Tibial artery (tissue), 4 donors: ENCODE results near the gene TDRD5.

Source experiments
- DNase-seq, 2 donors: peaks; one replicate each; pipeline ENCODE4 v3.0.0-alpha.2; 2019
- H3K27ac ChIP-seq, 2 donors: fragments of 200-600 bp; sonication (generic) in 1 of 2; 1 replicate in 1 of 2; 2 replicates in 1 of 2; pipeline ENCODE4 v1.5.1; 2018 to 2019; ENCODE audit warnings: mild to moderate bottlenecking in 1 of 2
- H3K27me3 ChIP-seq, 2 donors: fragments of 200-600 bp; sonication (generic) in 1 of 2; one replicate each; pipeline versions ENCODE4 v1.5.1 to v1.6.0; 2016 to 2019
- H3K36me3 ChIP-seq, 3 donors: fragments of 200-600 bp; sonication (generic) in 2 of 3; one replicate each; pipeline ENCODE4 v1.5.1; 2016 to 2019; ENCODE audit warnings: mild to moderate bottlenecking in 2 of 3
- H3K4me1 ChIP-seq, 4 donors: fragments of 200-600 bp; sonication (generic) in 2 of 4; 1 replicate in 3 of 4; 2 replicates in 1 of 4; pipeline ENCODE4 v1.5.1; 2016 to 2019
- H3K4me3 ChIP-seq, 2 donors: fragments of 200-600 bp; sonication (generic) in 1 of 2; 1 replicate in 1 of 2; 2 replicates in 1 of 2; pipeline ENCODE4 v1.5.1; 2018 to 2019; ENCODE audit warnings: mild to moderate bottlenecking in 2 of 2
- H3K9me3 ChIP-seq, 3 donors: fragments of 200-600 bp; sonication (generic) in 1 of 3; one replicate each; pipeline ENCODE4 v1.5.1; 2016 to 2019
- intact Hi-C: fragments of 100-400 bp; cut with DNase I; formaldehyde crosslinking; loops from one replicate; pipeline ENCODE4 v1.15.0; 2023; ENCODE audit warnings: low total_unique reads
- TF ChIP-seq, protein P1 (sequence below), 2 experiments: fragments of 200-600 bp in 1 of 2; fragments of 450-650 bp in 1 of 2; IDR thresholded peaks; one replicate each; pipeline ENCODE4 v1.5.1; 2017 to 2019; ENCODE audit warnings: antibody characterized with exemption in 2 of 2, mild to moderate bottlenecking in 1 of 2, moderate library complexity in 1 of 2

TDRD5 gene

DNA sequence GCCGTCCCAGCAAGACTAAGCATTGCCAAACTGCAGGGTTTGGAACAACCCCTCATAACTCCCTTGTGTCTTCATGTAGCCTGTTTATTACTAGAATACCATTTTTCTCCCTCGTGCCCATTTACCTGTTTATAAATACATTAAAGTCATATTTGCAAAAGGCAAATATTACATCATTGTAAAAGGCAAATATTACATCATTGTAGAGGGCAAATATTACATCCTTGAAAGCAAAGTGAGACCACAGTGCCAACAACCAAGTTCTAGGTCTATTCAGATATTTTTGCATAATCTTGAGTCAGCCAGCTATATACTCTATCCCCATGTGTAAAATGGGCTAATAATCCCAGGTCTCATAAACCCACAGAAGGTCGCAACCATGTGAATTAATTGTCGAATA is 140.0 kb downstream of the TDRD5 start:
- peaks cover 0 to 3% of the 10 kb centered on the region in 2 donors for H3K27me3 ChIP-seq
- DNase-seq: no peak
- no peaks in the 10 kb centered on the region for H3K36me3 ChIP-seq
- H3K4me3 ChIP-seq: no peak overlapping the region
- intact Hi-C loops: no loop called here
- no peaks in the 10 kb centered on the region for H3K9me3 ChIP-seq
- TF ChIP-seq, protein P1, sequence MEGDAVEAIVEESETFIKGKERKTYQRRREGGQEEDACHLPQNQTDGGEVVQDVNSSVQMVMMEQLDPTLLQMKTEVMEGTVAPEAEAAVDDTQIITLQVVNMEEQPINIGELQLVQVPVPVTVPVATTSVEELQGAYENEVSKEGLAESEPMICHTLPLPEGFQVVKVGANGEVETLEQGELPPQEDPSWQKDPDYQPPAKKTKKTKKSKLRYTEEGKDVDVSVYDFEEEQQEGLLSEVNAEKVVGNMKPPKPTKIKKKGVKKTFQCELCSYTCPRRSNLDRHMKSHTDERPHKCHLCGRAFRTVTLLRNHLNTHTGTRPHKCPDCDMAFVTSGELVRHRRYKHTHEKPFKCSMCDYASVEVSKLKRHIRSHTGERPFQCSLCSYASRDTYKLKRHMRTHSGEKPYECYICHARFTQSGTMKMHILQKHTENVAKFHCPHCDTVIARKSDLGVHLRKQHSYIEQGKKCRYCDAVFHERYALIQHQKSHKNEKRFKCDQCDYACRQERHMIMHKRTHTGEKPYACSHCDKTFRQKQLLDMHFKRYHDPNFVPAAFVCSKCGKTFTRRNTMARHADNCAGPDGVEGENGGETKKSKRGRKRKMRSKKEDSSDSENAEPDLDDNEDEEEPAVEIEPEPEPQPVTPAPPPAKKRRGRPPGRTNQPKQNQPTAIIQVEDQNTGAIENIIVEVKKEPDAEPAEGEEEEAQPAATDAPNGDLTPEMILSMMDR (IDR thresholded peaks at IDR 0.05): no peak
- H3K4me1 ChIP-seq: no peaks in the 10 kb centered on the region
- H3K27ac ChIP-seq: no peak overlapping the region
